Muscle layer of duodenum (tissue), 2 donors: ENCODE data around the gene PCGF5.
"Not testable (repeated sequence)": the region's sequence is repeated elsewhere in the genome, so short reads cannot be mapped to it uniquely, and the experiment has no call there.

ENCODE experiments used
- H3K27ac ChIP-seq: one replicate; pipeline ENCODE4 v1.7.0; 2013; ENCODE audit warnings: mild to moderate bottlenecking, low read length
- H3K27me3 ChIP-seq: one replicate; pipeline ENCODE4 v1.7.0; 2013; ENCODE audit warnings: low read depth, mild to moderate bottlenecking, control low read depth, low read length
- H3K36me3 ChIP-seq, 2 donors: one replicate each; pipeline ENCODE4 v1.7.0; 2013; ENCODE audit warnings: low read length in 2 of 2, control low read depth in 1 of 2, mild to moderate bottlenecking in 1 of 2; ENCODE audit not compliant: insufficient read depth in 2 of 2, control insufficient read depth in 1 of 2
- H3K4me1 ChIP-seq, 2 donors: one replicate each; pipeline ENCODE4 v1.7.0; 2013; ENCODE audit warnings: low read length in 2 of 2, mild to moderate bottlenecking in 2 of 2, control low read depth in 1 of 2, moderate library complexity in 1 of 2; ENCODE audit not compliant: insufficient read depth in 2 of 2, control insufficient read depth in 1 of 2
- H3K4me3 ChIP-seq, 2 donors: one replicate each; pipeline ENCODE4 v1.7.0; 2013; ENCODE audit warnings: low read length in 2 of 2, low read depth in 1 of 2, mild to moderate bottlenecking in 1 of 2
- H3K9me3 ChIP-seq, 2 donors: one replicate each; pipeline ENCODE4 v1.7.0; 2013; ENCODE audit warnings: low read length in 2 of 2, control low read depth in 1 of 2, mild to moderate bottlenecking in 1 of 2; ENCODE audit not compliant: control insufficient read depth in 1 of 2
- donor health status: healthy.

Gene PCGF5

DNA sequence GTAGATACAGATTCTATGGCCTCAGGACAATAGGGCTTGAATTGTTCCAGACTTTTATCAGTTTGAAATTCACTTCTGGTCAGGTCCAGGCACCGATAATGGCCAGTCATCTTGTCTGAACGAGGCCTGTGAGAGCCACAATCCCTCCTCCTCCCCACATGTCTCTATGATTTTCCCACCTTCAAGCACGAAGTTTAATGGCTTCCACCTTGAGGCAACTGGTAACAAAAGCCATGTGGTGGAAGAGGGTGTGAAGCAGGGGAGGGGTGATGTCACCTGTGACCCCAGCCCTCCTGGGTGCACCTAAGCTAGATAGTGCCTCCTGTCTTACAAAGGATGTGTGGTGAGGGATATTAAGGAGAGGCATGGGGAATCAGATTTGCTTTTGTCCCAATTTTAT, 89.2 kb downstream of the PCGF5 start:
- Histone ChIP-seq H3K27ac (no peak overlapping the region), H3K4me1 (no peaks in the 10 kb centered on the region), H3K4me3 (no peak overlapping the region), H3K9me3 (no peaks in the 10 kb centered on the region), H3K36me3 (no peaks in the 10 kb centered on the region), H3K27me3 (no peaks in the 10 kb centered on the region)

DNA sequence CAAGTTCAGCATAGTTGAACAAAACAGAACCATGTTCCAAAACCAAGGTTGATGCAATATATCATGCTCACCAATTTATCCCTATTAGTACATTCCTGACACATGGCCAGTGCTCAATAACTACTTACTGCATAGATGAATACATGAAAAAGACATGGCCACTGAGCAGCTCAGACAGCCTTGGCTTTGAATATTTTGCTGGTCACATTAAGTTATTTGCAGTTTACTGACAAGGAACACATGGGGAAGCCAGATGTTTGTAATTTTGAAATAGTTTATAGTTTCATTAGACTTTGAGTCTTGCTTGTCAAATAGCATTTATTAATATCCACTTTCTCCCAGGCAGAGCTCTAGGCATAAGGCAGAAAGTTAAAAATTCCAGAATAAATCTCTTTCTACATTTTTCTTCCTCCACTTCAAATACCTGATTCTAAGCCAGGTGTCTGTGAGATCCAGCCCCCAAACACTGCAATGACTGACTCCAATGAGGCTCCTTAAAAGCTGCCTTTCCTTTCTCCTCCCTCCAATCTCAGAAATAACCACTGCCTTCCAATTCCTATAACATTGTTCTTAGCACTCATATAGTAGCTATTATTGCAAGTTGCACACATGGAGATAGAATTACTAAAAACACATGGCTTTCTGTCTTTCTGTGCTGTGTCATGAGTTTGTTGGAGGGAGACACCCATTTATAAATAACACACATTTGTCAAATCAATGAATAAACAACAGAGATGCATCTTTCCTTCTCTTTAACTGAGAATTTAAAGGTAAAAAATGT, 91.3 kb downstream of the PCGF5 start:
- H3K36me3 ChIP-seq: no peaks in the 10 kb centered on the region
- H3K9me3 ChIP-seq: no peaks in the 10 kb centered on the region
- no peaks in the 10 kb centered on the region for H3K4me1 ChIP-seq
- H3K4me3 ChIP-seq: no peak overlapping the region
- no peaks in the 10 kb centered on the region for H3K27me3 ChIP-seq
- H3K27ac ChIP-seq: no peak overlapping the region

DNA sequence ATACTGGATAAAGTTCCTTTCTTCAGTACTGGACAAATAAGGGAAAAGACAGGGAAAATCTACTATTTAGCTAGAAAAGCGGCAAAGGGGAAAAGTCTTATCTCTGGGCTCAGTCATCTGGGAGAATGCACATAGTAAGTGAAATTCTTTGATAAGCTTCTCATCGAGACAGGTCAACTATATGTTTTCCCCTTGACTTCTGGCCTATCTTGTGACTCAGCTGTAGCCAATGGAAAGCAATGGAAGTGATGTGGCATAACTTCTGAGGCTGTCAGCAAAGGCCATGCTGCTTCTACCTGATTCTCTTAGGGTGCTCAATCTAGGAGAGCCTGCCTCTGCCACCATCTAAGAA, 91.9 kb downstream of the PCGF5 start:
- no peaks in the 10 kb centered on the region for H3K9me3 ChIP-seq
- no peak overlapping the region for H3K27ac ChIP-seq
- H3K4me1 ChIP-seq: no peaks in the 10 kb centered on the region

DNA sequence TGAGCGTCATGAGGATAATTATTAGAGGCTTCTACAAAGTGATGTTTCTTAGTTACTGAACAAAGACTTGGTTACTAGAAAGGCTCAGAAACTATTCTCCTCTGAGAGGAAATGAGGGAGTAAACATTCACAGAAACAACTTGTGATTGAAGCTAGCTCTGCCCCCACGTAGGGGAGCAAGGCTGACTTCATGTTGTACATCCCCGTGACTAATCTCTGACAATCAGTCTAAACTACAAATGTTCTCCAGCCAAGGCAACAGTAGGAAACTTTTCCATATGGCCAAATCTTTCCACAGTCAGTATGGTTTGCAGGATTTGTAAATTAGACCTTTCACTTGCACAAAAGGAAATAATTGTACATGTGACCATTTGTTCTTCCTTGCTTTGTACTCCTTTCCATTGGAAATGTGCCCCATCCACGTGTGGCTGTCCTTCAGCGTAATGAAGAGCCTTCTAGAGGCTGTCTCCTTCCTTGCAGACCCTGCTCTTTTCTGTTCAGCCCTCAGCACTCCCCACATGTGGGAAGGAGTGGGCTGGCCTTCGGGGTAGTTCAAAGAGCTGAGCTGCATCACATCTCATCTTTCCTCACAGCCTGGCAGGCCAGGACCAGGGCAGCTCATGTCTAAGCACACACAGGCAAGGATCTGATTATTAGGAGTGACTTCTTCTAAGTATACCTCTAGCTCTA, 93.5 kb downstream of the PCGF5 start:
- Histone ChIP-seq H3K27ac (no peak overlapping the region), H3K36me3 (no peaks in the 10 kb centered on the region), H3K4me3 (no peak overlapping the region), H3K27me3 (no peaks in the 10 kb centered on the region), H3K9me3 (no peaks in the 10 kb centered on the region), H3K4me1 (no peaks in the 10 kb centered on the region)

More for the DNA sequence above, 91.9 kb downstream of the PCGF5 start:
- Histone ChIP-seq H3K36me3 (no peaks in the 10 kb centered on the region), H3K27me3 (no peaks in the 10 kb centered on the region), H3K4me3 (no peak overlapping the region)

DNA sequence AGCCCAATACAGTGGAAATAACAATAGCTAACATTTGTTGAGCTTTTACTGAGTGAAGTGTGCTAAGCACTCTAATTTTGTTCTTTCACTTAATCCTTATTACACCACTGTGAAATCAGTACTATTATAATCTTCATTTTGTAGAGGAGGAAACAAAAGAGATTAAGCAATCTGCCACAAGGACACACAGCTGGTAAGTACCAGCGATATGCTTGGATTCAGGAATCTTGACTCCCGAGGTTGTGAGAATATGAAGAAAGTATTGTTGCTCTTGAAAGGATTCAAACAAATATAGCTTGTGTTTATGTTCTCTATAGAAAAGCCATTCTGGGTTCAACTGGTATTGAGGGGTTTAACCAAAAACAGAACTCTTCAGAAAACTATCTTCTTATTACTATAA, 96.0 kb downstream of the PCGF5 start:
- no peaks in the 10 kb centered on the region for H3K27me3 ChIP-seq
- no peaks in the 10 kb centered on the region for H3K4me1 ChIP-seq
- H3K4me3 ChIP-seq: no peak overlapping the region
- no peaks in the 10 kb centered on the region for H3K36me3 ChIP-seq
- H3K9me3 ChIP-seq: no peaks in the 10 kb centered on the region
- no peak overlapping the region for H3K27ac ChIP-seq

DNA sequence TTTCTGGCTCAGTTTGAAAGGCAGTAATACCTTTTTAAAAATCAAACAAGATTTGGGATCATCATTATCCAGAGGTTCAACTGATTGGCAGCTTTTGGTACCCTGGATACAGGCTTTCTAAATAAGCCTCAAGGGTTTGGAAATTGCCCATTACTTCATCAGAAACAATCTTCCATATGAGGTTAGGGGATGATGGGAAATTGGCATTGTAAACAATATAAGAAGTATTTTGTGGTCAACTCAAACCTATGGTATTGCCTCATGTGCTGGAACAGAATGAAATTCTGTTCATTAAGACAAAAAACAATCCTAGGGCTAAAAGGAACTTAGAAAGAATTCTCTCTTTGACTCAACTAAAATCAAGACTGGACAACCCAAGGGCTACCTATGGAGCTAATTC, 97.1 kb downstream of the PCGF5 start:
- H3K27me3 ChIP-seq: no peaks in the 10 kb centered on the region

DNA sequence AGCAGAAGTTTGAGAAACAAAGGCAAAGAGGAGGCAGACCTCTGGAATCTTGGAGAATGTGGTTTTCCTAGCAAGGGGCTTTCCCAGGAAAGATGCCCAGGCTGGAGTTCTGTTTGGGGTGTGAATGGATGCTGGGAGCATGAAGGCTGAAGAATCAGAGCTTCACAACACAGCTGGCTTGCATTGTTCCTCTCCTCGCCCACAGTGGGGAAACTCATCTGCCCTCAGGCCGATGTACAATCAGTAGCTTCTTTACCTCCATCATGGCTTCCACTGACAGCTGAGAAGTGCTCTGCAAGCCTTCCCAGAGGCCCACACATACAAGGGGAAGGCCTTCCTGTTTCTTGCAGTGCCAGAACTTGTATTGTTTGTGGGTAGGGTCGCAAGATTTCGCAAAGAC, 98.9 kb downstream of the PCGF5 start:
- H3K27me3 ChIP-seq: no peaks in the 10 kb centered on the region
- no peaks in the 10 kb centered on the region for H3K4me1 ChIP-seq
- H3K27ac ChIP-seq: no peak overlapping the region
- H3K9me3 ChIP-seq: no peaks in the 10 kb centered on the region
- no peaks in the 10 kb centered on the region for H3K36me3 ChIP-seq
- no peak overlapping the region for H3K4me3 ChIP-seq

More for the DNA sequence above, 97.1 kb downstream of the PCGF5 start:
- no peak overlapping the region for H3K4me3 ChIP-seq
- H3K4me1 ChIP-seq: no peaks in the 10 kb centered on the region
- H3K9me3 ChIP-seq: no peaks in the 10 kb centered on the region
- H3K27ac ChIP-seq: no peak overlapping the region
- no peaks in the 10 kb centered on the region for H3K36me3 ChIP-seq

DNA sequence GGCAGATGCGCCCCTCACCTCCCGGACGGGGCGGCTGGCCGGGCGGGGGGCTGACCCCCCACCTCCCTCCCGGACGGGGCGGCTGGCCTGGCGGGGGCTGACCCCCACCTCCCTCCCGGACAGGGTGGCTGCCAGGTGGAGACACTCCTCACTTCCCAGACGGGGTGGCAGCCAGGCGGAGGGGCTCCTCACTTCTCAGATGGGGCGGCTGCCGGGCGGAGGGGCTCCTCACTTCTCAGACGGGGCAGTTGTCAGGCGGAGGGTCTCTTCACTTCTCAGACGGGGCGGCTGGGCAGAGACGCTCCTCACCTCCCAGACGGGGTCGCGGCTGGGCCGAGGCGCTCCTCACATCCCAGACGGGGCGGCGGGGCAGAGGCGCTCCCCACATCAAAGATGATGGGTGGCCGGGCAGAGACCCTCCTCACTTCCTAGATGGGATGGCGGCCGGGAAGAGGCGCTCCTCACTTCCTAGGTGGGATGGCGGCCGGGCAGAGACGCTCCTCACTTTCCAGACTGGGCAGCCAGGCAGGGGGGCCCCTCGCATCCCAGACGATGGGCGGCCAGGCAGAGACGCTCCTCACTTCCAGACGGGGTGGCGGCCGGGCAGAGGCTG, 102.9 kb downstream of the PCGF5 start:
- not testable (repeated sequence) for H3K4me3 ChIP-seq, H3K27me3 ChIP-seq, H3K27ac ChIP-seq, H3K4me1 ChIP-seq, H3K9me3 ChIP-seq, H3K36me3 ChIP-seq

DNA sequence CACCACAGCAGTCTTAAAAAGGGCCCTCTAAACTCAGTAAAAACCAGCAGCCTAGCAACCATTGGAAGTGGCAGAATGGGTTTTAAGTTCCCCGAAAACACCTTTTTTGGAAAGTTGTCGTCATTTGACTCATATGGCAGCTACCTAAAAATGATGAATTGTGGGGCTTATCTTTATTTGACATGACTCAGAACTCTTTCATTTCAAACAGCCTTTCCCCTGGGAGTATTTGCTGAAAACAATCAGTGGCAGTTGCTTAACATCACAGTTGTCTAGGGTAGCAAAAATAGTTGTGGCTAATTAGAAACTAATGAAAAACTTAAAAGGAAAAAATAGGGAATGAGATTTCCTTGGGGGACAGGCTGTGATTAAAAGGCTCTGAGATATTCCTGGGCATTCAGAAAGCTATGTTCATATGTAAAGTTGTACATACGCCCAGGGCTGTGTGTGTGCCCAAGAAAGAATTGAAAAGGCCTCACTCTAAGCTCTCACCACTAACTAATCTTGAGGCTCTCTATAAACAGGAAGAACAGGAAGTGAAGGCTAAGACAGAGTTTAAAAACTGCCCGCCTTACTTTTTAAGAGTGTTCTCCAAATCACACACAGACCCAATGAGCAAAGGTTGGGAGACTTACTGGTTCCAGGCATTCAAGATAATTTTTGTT, 108.0 kb downstream of the PCGF5 start:
- Histone ChIP-seq H3K36me3 (no peaks in the 10 kb centered on the region), H3K27ac (no peak overlapping the region)

More for the DNA sequence above, 108.0 kb downstream of the PCGF5 start:
- Histone ChIP-seq H3K9me3 (no peaks in the 10 kb centered on the region), H3K4me3 (no peak overlapping the region), H3K27me3 (no peaks in the 10 kb centered on the region), H3K4me1 (no peaks in the 10 kb centered on the region)
